HS-27A (cell line): Measurements from ENCODE around the gene MTERF4.

Experiments
- DNase-seq: peaks from one replicate; pipeline ENCODE4 v3.0.0-alpha.2; 2012; ENCODE audit warnings: low read depth, missing footprints

MTERF4 gene

GRCh38 chr2:241134711-241135110, 32.6 kb upstream of the MTERF4 start:
- DNase-seq, result no peak

DNA sequence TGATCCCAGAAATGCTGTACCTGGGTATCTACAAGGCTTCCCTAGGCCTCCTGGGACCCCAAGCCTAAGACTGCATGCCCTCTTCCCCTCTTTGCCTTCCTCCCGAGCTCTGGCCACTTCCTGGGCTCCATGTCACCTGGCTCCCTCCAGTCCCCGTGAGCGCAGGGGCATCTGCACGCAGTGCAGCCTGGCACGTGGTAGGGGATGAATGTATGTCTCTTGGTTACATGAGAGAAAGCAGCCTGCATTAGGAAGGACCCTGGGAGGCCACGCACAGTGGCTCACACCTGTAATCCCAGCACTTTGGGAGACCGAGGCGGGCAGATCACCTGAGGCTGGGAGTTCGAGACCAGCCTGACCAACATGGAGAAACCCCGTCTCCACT, 31.3 kb upstream of the MTERF4 start:
- DNase-seq, result no peak

- no peak for DNase-seq
Measured at GRCh38 chr2:241132538-241133435, 30.7 kb upstream of the MTERF4 start.

- DNase-seq, result no peak
Measured at GRCh38 chr2:241131531-241131930, 29.4 kb upstream of the MTERF4 start.

DNA sequence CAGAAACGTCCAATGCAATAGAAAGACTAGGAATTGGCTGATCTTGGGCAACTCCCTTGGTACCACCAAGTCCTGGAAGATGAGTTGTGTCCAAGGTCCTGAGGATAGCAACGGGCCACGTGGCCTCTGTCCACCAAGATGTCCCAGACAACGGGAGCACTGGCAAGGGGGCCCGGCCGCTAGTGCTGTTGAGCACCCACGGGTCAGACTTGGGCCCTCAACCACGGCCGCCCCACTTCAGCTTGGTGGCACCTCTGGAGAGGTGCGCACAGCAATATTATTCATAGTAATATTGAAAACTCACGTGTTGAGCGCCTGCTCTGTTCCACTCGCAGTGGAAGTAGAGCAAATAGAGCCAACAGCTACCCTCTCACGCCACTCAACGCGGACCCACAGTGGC, 28.2 kb upstream of the MTERF4 start:
- DNase-seq, result no peak

- no peak for DNase-seq
Measured at GRCh38 chr2:241129086-241129871, 27.2 kb upstream of the MTERF4 start.

DNA sequence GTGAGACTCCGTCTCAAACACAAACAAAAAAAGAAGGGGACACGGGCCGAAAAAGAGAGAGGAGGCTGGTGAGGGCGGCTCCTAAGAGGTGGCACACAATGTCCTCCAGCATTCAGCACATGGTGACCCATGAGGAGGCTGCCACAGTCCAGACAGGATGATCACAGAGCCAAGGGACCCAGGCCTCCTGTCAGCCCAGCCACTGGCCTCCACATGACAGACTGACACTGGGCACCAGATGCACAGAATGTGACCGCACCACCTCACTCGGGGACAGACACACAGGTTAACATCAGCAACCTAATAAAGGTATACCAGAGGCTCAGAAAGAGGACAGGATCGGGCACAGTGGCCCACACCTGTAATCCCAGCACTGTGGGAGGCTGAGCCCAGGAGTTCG, 26.2 kb upstream of the MTERF4 start:
- no peak for DNase-seq

DNA sequence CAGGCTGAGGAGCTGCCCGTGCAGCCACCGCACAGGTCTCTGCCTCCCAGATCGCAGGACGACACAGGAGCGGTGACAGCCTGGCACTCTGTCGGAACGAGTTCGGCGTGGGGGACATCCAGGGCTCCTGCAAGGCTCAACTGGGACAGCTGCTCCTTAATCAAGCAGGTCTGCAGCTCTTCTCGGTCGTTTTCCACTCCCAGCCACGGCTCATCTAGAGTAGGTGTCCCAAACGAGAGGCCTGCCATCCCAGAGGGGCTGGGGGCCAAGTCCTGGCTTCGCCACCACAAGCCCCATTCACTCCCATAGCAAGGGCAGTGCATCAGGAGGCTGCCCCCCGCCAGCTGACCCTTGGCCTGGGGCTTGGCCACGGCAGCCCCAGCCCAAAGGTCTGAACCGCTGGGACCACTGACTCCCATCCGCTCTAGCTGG, 24.7 kb upstream of the MTERF4 start:
- no peak for DNase-seq

DNA sequence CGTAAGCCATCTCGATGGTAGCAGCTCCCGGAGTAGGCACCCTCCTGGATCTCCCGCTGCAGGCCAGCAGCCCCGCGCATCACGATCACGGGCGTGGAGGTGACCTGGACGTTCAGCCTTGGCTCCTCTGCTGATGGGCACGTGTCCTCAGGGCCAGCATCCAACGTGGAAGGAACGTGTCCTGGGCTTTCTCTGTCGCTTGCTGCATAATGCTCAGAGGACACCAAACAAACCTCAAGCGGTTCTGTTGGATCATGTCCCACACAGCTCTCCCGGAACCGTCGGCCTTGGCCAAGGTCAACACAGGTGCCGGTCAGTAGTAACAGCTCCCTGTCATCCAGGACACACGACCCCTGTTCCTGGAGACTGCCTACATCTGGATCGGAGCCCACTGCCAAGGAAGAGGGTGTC, 24.1 kb upstream of the MTERF4 start:
- no peak for DNase-seq

DNA sequence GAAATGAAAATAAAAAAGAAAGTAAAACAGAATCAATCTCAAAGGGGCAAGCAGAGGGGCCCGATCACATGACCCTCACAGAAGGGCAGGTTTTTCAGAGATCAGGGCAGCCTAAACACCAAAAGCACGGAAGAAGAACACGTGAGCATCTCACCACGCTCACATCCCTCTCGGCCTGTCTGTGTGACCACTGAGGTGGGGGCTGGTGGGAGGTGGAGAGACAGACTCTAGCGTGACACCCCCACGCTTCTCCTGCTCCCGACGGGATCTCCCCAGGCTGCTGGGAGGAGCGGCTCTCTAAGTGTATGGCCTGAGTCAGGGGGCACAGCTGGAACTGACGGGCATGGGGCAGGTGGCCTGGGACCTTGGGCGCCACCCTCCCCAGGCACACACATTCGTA, 23.5 kb upstream of the MTERF4 start:
- DNase-seq, result no peak

DNA sequence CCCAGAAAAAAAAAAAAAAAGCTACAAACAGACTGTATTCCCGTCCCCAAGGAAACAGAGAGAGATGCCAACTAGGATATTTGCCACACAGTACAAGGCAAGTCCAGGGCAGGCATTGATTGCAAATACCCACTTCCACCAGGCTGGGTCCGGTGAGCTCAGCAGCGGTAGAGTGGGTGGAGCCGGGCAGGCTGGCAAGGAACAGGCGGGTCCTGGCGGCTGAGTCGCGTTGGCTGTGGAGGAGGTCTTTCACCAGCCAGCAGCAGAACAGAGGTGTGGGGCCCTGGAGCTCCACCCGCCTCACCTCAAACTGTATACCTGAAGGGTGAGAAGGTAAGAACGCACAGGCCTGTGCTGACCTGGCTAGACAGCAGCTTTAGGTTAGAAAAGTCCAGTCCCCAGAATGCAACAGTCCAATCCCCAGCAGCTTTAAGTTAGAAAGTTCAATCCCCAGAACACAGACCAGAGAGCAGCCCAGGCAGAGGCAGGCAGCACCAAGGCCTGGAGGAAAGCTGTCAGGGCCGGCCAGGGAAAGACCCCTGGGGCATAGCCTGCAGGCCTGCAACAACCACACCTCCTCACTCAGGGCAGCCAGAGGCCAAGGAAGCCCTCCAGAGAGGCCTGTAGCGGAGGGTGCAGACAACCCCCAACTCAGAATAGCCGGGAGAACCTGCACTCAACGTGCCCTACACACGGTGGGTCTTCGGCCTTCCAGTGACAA, 21.9 kb upstream of the MTERF4 start:
- DNase-seq, result no peak

- DNase-seq, result no peak
Measured at GRCh38 chr2:241122376-241123002, 20.4 kb upstream of the MTERF4 start.

- no peak for DNase-seq
Measured at GRCh38 chr2:241121008-241121407, 18.9 kb upstream of the MTERF4 start.

DNA sequence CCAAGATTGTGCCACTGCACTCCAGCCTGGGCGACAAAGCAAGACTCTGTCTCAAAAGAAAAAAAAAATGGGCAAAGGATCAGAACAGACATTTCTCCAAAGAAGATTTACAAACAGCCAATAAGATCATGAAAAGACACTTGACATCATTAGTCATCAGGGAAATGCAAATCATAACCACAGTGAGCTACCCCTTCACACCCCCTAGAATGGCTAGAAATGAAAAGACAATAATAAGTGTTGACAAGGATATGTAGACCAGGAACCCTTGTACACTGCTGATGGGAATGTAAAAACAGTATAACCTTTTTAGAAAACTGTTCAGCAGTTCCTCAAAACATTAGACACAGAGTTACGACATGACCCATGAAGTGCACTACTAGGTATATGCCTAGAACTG, 18.4 kb upstream of the MTERF4 start:
- no peak for DNase-seq

DNA sequence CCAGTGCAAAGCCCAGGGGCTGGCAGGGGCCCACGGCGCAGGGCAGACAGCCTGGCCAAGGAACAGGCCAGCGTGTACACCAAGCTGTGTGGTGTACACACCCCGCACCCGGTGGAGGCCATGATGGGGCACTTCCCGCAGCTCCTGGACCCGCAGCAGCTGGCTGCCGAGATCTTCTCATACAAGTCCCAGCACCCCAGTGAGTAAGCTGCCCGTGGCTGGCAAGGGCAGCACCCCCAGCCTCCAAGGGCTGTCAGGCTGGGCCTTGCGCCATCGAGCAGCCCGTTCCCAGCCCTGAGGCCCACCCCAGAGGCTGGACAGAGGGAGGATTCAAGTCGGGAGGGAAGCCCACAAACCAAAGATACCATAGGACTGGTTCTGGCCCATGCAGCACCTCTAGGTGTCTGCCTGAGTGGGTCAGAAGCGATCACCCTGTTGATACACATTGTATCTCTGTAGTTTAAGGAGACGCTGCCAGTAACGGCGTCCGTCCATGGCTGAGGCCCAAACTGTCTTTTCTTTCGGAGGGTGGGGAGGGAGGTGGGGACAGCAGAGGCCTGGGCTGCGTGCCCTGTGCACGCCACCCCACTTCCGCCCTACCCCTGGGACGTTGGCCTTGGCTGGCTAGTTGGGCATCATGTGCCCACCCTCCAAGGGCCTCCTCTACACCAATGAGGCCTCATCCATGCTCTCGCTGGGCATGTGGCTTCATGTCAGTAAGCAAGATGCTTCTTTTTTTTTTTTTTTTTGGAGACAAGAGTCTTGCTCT, 16.8 kb upstream of the MTERF4 start:
- no peak for DNase-seq

DNA sequence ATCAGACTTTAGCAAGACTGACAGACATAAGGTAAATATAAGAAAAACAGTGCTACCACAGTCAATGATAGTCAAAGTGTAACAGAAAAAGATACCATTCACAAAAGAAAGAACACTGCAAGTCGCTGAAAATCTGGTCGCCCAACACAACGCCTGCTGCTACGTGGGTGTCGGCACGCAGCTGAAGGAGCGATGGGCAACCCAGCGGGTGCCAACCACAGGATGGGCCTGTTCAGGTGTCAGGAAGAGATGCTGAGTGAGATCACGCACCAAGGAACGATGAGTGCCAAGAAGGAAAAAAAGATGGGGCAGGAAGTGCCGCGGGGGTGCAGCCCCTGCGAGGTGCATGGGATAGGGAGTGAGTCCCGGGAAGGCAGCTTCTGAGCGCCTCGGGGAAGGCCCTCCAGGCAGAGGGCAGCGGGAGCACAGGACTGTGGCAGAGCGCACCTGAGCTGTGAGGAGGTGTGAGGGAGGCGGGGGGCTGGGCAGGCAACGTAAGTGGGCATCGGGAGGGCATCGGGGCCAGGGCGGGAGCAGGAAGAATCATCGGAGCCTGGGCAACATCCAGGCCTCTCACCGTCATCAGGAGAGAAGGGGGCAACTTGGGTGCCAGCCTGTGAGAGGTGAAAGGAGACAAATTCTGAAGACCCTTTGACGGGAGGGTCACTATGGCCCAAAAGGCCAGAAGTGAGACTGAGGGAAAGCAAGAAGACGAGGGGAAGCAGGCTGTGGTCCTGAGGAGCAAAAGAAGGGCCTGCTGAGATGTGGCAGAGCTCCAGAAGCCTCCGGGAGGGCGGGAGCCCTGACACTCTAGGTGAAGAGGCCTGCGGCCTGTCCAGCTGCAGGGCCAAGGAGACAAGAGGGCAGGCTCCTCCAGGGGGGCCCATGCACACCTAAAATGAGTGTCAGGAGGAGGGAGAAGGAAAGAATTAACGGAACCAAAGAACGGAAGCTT, 14.8 kb upstream of the MTERF4 start:
- no peak for DNase-seq

- no peak for DNase-seq
Measured at GRCh38 chr2:241115361-241115760, 13.3 kb upstream of the MTERF4 start.

GRCh38 chr2:241114836-241115235, 12.7 kb upstream of the MTERF4 start:
- DNase-seq, result no peak

DNA sequence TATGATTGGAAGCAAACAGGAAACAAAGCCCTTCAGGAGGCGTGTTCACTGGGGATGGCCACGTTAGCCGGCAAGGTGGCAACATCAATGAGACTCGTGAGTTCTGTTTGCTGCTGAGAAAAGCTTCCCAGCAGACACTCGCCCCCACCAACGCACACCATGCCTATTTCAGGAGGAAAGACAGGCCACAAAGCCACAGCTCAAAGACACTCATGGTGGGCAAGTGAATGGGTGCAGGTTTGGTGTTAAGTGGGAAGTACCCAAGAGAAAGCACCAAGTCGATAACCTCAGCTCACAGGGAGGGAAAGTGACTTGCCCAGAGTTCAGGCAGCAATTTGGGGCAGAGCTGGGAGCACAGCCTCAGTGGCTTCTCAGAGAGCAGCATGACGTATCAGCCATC, 10.5 kb upstream of the MTERF4 start:
- no peak for DNase-seq

DNA sequence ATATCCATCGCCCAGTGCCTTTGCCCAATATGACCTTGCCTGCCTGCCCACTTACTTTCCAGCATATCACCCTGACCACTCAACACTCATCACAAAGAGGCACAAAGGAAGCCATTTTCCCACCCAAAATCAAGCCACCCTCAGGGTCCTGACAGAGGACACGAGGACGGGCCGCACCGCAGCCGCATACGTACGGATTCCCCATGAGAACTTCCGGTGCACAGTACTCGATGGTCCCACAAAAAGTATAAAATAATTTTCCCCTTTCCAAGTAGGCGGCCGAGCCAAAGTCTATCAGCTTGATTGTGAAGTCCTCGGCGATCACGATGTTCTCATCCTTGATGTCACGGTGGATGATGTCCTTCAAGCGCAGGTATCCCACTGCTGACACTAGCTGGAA, 10.0 kb upstream of the MTERF4 start:
- DNase-seq, result no peak
